ENCODE measurements around the gene IMPDH1. TPM values are rescaled to one million over a fixed set of nuclear protein-coding genes. Genes with fewer than 3 reads are reported as not detected.

The IMPDH1 gene
- total RNA-seq, 2 donors from 2014 or later, result 48.1 to 59.7 TPM

DNA sequence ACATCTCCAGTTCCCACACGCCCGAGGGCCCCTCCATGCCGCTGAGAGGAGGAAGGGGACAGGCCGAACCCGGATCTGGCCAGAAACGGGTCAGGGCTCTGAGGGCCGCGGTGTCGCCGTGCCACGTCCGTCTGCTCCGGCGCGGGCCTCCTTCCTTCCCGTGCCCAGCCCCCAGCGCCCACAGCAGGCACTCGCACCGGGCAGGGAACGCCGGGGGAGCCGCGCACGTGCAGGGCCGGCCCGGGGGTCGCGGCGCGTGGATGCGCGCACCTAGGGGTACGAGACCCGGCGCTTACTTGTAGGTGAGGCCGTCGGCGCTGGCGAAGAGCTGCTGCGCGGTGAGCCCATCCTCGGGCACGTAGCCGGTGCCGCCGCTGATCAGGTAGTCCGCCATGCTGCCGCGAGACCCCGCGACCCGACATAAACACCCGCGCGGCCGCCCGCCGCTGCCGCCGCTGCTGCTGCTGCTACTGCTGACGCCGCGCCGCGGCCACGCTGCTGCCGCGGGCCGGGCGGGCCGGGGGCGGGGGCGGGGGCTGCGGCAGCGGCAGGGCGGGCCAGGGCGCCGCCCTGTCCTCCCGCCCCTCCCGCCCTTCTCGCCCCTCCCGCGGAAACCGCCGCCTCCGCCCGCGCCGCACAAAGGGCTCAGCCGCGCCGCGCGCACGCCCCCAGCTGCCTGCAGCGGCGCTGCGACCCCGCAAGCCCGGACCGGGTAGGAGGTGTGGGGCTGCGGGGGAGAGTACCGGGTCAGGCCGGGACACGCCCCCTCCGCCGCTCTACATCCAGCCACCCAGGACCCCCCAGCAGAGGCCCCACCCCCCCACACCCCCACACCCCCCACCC lies 4.1 kb downstream of the IMPDH1 start:
- peak overlapping the region; percentile 46 to 59 for H3K27ac ChIP-seq
- peaks cover 25 to 38% of the 10 kb centered on the region in 2 donors for H3K4me1 ChIP-seq (ENCODE audit: control insufficient read depth in 1 of 2, low read depth in 2 of 2)
- DNase-seq (ENCODE audit: low spot score) (no peak), ATAC-seq (ENCODE audit: insufficient number of reproducible peaks, low FRiP score, low read depth) (no peak)
- H3K9me3 ChIP-seq, result no peaks in the 10 kb centered on the region
- H3K36me3 ChIP-seq, result peaks cover 3% of the 10 kb centered on the region
- H3K27me3 ChIP-seq (replicated peaks; ENCODE audit: insufficient read depth), result no peaks in the 10 kb centered on the region
- H3K4me3 ChIP-seq, result peak overlapping the region; percentile 90
- TF ChIP-seq, protein P1, sequence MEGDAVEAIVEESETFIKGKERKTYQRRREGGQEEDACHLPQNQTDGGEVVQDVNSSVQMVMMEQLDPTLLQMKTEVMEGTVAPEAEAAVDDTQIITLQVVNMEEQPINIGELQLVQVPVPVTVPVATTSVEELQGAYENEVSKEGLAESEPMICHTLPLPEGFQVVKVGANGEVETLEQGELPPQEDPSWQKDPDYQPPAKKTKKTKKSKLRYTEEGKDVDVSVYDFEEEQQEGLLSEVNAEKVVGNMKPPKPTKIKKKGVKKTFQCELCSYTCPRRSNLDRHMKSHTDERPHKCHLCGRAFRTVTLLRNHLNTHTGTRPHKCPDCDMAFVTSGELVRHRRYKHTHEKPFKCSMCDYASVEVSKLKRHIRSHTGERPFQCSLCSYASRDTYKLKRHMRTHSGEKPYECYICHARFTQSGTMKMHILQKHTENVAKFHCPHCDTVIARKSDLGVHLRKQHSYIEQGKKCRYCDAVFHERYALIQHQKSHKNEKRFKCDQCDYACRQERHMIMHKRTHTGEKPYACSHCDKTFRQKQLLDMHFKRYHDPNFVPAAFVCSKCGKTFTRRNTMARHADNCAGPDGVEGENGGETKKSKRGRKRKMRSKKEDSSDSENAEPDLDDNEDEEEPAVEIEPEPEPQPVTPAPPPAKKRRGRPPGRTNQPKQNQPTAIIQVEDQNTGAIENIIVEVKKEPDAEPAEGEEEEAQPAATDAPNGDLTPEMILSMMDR (IDR thresholded peaks at IDR 0.05), result no peak

DNA sequence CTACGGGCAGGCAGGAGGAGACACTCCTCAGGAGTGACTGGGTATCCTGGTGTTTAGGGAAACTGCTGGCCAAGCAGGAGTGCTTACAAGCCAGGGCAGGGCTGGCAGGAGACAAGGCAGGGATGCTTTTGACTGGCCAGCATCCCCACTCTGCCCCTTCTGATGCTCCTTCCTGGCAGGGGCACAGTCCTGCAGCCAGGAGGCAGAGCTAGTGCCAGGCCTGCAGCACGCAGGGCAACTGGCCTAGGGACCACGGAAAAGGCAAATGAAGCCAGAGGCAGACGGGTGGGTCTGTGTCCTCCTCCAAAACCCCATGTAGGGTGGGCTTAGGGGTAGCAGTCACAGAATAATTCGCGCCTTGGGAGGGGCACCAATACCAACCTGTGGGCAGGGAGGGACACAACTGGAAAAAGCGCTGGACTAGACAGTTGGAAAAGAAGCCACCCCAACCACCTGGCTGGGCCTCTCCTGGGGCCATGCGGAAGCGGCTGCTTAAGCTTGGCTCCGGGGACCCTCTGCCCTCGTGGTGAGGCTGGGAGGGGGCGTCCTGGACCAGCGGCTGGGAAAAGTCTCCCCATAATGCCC lies 4.8 kb downstream of the IMPDH1 start:
- H3K9me3 ChIP-seq, result no peaks in the 10 kb centered on the region
- DNase-seq (ENCODE audit: low spot score) (no peak), ATAC-seq (ENCODE audit: insufficient number of reproducible peaks, low FRiP score, low read depth) (no peak)
- peak overlapping the region; percentile 90 for H3K4me3 ChIP-seq
- peaks cover 10% of the 10 kb centered on the region for H3K36me3 ChIP-seq
- TF ChIP-seq, protein P1 (IDR thresholded peaks at IDR 0.05), result no peak
- H3K4me1 ChIP-seq (ENCODE audit: control insufficient read depth in 1 of 2, low read depth in 2 of 2), result peaks cover 22 to 38% of the 10 kb centered on the region in 2 donors
- peak overlapping the region; percentile 46 to 59 for H3K27ac ChIP-seq
- H3K27me3 ChIP-seq (replicated peaks; ENCODE audit: insufficient read depth), result no peaks in the 10 kb centered on the region

DNA sequence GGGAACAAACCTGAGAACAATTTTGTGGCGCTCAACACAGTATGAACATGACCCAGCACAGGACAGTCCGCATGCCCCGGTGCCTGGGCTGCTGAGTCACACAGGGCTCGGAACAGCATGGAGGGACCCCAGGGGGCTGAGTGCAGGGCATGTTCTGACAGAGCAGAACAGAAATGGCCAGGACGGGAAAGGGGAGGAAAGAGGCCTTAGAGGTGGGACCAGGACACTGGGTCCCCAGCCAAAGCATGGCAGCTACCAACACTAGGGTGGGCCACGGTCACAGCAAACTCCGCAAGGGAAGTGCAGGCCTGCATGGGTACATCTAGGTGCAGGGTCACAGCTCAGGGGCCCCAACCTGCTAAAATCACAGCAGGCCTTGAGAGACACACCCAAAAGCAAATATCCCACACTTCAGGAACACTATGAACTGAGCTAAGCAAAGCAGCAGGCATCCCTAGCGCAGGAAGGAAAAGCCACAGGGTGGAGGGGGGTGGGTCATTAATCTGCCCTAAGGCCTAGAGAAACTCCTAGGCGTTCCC lies 5.6 kb downstream of the IMPDH1 start:
- Histone ChIP-seq H3K27me3 (replicated peaks; ENCODE audit: insufficient read depth) (no peaks in the 10 kb centered on the region), H3K4me1 (ENCODE audit: control insufficient read depth in 1 of 2, low read depth in 2 of 2) (peaks cover 22 to 36% of the 10 kb centered on the region in 2 donors), H3K9me3 (no peaks in the 10 kb centered on the region), H3K27ac (no peak overlapping the region), H3K36me3 (peaks cover 16% of the 10 kb centered on the region), H3K4me3 (no peak overlapping the region)
- DNase-seq (ENCODE audit: low spot score) (no peak), ATAC-seq (ENCODE audit: insufficient number of reproducible peaks, low FRiP score, low read depth) (no peak)
- TF ChIP-seq, protein P1 (IDR thresholded peaks at IDR 0.05), result no peak

DNA sequence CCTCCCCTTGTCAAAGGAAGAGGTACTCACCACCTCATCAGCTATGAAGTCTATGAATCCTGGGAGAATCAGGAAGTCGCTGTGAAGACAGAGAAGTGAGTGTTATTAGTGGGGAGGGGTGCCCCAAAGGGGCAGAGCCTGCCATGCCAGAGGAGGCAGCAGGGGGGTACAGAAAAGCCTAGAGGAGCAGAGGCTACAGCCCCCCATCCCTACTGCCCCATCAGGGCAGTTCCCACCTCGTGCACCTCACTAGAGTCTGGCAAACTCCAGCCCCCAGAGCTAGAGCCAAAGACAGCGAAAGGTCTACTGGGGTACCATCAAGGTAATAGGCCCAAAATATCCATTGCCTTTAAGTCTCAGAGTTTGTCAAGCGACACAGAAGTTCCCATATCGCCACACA lies 6.1 kb downstream of the IMPDH1 start:
- ATAC-seq (ENCODE audit: insufficient number of reproducible peaks, low FRiP score, low read depth) (no peak), DNase-seq (ENCODE audit: low spot score) (no peak)
- no peaks in the 10 kb centered on the region for H3K9me3 ChIP-seq
- peaks cover 17 to 31% of the 10 kb centered on the region in 2 donors for H3K4me1 ChIP-seq (ENCODE audit: control insufficient read depth in 1 of 2, low read depth in 2 of 2)
- peaks cover 16% of the 10 kb centered on the region for H3K36me3 ChIP-seq
- TF ChIP-seq, protein P1 (IDR thresholded peaks at IDR 0.05), result no peak
- H3K4me3 ChIP-seq, result no peak overlapping the region
- no peaks in the 10 kb centered on the region for H3K27me3 ChIP-seq (replicated peaks; ENCODE audit: insufficient read depth)
- no peak overlapping the region for H3K27ac ChIP-seq

DNA sequence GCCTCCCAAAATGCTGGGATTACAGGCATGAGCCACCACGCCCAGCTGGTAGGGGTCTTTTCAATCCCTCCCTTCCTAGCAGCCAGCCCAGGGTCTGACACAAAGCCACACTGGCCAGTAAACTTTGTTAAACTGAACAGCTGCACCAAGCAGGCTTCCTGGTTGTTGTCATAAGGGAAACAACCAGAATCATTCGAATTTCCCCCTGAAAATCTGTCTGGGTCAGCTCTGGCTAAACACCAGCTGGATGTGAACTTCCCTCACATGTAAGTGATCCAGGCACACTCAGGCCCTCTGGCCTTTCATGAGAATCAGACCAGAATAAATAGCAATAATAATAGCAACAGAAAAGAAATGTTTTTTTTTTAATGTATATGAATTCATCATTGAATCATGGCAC lies 7.4 kb downstream of the IMPDH1 start:
- ATAC-seq (ENCODE audit: insufficient number of reproducible peaks, low FRiP score, low read depth) (no peak), DNase-seq (ENCODE audit: low spot score) (no peak)
- Histone ChIP-seq H3K27me3 (replicated peaks; ENCODE audit: insufficient read depth) (no peaks in the 10 kb centered on the region), H3K36me3 (peaks cover 28% of the 10 kb centered on the region), H3K4me3 (no peak overlapping the region), H3K27ac (no peak overlapping the region), H3K4me1 (ENCODE audit: control insufficient read depth in 1 of 2, low read depth in 2 of 2) (peaks cover 13 to 18% of the 10 kb centered on the region in 2 donors), H3K9me3 (no peaks in the 10 kb centered on the region)
- TF ChIP-seq, protein P1 (IDR thresholded peaks at IDR 0.05), result no peak

All from thoracic aorta (tissue), 2 donors.